Measurements from ENCODE around the gene SNX13. TPM values are rescaled to one million over a fixed set of nuclear protein-coding genes. Genes with fewer than 3 reads are reported as not detected.

The SNX13 gene
- total RNA-seq, 1 donor = 11.3 TPM

Other genes with a start within 250 kb of the SNX13 start
- under 0.01 TPM for gene PRPS1L1, start 87.4 kb upstream of the SNX13 start, total RNA-seq

Data from hematopoietic multipotent progenitor cell (in vitro differentiated cells).